GM18505 (cell line): Measurements from ENCODE around the gene RAB20.

Source experiments
- ATAC-seq: cut with Tn5 transposase; IDR thresholded peaks from one replicate; pipeline ENCODE4 v1.9.1; 2021; ENCODE audit not compliant: unreplicated experiment
- POLR2A ChIP-seq: IDR thresholded peaks from 4 replicates; pipeline ENCODE4 v1.6.1; 2011; ENCODE audit warnings: borderline replicate concordance; ENCODE audit not compliant: insufficient read depth, insufficient read length; ENCODE audit errors: extremely low read depth

The RAB20 gene

DNA sequence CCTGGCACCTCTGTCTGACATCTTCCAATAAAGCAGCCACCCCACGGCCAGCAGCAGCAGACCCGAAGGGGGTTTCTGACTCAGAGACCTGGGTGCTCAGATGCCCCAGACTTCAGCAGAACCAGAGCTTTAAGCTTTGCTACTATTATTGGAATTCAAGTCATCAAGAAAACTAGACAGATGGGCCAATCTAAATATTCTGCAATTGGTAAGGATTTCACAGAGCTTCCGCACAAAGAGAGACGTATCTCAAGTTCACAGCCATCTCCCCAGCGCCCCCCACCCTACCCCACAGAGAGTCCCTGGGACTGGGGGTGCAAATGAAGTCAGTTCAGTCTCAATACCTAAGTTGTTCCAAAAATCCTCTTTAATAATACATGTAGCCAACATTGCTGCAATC is 38.8 kb downstream of the RAB20 start:
- no peak for TF ChIP-seq POLR2A
- ATAC-seq = no peak

DNA sequence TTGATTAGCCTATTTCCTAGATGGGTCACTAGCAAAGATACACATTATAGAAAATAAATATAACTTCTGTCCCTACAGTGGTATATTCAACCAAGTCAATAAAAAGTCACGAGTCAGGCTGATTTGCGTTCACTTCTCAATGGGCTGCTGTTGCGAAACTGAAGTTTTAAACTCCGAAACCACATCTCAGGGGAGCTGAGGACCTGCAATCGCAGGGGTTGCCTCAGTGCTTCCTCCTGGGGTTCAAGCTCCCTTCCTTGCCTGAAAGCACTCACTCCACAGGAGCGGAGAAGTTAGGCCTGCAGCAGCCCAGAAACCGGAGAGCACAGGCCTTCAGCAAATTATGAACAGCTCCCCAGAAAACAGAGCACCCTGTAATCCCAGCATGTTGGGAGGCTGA is 39.6 kb downstream of the RAB20 start:
- no peak for TF ChIP-seq POLR2A
- ATAC-seq = no peak

DNA sequence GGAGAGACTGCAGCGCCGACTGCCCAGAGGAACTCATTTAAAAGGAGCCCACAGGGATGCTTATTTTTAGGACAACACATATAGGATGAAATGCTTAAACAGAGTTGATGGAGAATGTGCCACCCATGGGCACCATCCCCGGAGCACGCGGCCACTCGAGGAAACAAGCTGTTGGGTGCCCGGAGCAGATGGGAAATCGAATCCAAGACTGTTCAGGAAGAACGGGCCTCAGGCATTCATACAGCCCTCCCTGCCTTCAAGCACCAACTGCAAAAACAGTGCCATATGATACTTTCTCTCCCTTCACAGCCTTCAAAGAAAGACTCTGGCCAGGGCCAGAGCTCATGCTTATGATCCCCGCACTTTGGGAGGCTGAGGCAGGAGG is 40.2 kb downstream of the RAB20 start:
- no peak for ATAC-seq
- no peak for TF ChIP-seq POLR2A

DNA sequence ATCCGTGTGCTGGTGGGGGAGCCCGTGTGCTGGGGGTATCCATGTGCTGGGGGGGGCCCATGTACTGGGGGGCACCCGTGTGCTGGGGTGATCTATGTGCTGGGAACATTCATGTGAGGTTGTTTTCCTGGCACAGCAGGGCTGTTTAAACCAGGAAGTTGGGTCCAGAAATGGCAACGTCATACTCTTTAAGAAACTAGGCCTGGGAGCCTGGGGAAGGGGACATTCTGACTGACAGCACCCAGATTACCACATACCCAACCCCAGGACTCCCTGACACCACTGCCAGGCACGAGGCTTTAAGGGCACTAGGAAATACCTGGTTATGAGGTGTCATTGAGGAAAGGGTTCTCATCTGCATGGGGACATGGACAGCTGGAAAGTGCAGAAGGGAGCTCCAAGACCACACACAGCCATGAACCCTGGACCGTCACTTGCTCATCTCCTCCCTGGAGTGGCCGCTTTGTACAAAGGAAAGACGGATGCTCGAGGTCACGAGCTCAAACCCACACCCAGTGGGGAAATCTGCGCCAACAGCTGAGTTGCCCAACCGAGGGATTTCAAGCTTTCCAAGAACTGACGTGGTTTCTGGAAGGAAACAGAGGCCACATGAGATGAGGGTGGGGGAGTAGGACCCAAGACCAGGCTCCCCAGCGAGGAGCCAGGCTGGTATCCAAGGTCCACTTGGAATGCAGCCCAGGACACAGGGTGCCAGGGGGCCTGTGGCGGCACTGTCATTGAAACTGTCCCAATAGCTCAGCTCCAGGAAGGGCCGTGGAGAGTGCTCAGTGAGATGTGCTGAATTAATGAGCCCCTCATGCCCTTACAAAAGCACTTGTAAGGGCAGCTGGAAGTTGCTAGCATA is 40.9 kb downstream of the RAB20 start:
- ATAC-seq = no peak
- no peak for TF ChIP-seq POLR2A

DNA sequence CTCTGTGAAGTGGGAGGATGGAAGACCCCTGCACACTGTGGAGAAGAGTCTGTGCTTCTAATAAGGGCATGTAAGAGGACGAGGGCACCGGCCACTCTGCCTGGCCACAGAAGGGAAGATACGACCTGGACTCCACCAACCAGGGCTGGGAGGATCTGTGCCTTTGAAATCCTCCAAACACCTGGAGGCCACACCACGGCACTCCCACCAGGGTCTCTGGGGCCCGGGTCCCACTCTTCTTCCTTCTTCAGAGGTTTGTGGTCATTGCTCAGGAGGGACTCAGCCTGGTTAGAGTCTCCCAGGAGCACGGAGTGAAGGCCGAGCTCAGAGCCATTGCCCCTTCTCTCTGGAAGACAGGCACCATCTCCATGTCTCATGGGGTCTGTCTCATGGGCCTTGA is 42.0 kb downstream of the RAB20 start:
- no peak for TF ChIP-seq POLR2A
- ATAC-seq = no peak

DNA sequence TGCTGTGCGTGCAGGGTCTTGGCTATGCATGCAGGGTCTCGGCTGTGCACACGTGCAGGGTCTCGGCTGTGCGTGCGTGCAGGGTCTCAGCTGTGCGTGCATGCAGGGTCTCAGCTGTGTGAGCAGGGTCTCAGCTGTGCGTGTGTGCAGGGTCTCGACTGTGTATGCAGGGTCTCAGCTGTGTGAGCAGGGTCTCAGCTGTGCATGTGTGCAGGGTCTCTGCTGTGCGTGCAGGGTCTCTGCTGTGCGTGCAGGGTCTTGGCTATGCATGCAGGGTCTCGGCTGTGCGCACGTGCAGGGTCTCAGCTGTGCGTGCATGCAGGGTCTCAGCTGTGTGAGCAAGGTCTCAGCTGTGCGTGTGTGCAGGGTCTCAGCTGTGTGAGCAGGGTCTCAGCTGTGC is 42.5 kb downstream of the RAB20 start:
- TF ChIP-seq POLR2A = no peak
- ATAC-seq = no peak

DNA sequence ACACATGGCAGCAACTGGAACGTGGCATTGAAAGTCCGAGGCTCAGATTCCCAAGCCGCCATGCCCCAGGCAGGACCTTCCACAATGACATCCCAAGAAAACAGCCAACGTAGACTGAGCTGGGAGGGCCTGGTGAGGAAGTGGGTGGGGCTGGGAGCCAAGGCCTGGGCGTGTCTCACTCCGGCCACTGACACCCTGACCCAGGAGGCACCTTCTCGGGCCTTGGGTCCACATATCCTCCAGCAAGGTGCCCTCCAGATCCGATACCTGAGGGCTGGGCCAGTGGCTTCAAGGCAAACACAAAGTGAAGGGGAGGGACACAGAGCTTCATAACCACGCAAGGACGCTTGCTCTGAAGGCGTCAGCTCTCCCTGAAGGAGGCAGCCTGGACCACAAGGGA is 43.0 kb downstream of the RAB20 start:
- ATAC-seq = no peak
- no peak for TF ChIP-seq POLR2A

DNA sequence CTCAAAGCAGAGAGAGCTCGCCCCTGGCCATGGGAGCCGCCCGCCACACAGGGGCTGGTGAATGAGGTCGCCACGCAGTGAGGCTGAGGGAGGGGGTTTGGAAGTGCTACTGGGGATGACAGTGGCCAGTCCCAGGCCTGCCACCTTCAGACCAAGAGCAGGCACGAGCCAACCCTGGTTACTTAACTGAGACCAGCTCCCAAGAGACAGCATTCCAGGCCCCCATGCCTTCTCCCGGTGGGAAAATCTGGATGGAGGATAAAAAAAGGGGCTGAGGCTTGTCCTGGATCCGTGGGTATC is 43.3 kb downstream of the RAB20 start:
- ATAC-seq = no peak
- TF ChIP-seq POLR2A = no peak

DNA sequence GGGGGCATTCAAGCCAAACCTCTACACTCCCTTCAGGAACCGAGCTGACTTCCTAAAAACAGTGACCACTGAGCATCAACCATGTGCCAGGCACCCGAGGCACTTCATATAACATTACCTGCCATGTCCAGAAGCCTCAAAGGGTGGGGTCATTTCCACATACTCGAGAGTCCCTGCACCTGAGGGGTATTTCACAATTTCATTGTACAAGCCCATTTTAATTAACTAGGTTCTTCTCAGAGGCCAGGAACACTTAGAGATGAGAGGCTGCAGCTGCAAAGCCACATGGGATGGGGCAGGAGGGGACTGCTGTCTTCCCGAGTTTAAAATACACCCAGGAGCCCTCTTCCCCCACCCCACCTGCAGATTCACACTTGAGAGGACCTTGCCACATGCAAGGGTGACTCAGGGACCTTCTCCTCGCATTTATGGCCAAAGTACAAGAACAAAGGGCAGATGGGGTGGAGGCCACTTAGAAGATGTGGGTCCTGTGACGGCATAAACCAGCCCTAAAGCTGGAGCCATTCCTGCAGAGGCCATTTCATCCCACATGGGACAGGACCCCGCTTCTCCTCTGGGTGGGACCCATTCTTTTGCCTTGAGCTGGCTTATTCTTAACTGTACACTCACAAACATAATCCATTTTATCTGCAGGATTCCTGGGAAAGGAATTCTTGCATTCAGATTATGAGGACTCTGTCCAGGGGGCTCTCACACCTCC is 43.9 kb downstream of the RAB20 start:
- ATAC-seq = no peak
- no peak for TF ChIP-seq POLR2A

DNA sequence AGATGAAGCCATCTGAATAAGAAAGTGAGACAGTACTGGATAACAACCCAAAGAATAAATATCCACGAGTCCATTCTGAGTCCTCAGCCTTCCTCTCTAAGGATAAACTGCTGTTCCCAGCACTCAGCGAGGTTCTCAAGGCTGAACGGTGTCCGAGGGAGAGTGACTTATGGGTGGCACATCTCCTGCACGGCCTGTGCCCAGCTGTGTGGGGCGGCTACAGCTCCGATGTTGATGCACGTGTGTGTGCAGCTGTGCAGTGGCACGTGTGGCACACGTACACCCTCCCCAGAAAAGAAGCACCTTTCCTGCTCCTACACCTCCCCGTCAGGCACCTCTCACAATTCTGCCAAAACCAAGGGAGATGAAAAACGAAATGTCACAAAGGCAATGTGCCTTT is 45.0 kb downstream of the RAB20 start:
- ATAC-seq = no peak
- TF ChIP-seq POLR2A = no peak

DNA sequence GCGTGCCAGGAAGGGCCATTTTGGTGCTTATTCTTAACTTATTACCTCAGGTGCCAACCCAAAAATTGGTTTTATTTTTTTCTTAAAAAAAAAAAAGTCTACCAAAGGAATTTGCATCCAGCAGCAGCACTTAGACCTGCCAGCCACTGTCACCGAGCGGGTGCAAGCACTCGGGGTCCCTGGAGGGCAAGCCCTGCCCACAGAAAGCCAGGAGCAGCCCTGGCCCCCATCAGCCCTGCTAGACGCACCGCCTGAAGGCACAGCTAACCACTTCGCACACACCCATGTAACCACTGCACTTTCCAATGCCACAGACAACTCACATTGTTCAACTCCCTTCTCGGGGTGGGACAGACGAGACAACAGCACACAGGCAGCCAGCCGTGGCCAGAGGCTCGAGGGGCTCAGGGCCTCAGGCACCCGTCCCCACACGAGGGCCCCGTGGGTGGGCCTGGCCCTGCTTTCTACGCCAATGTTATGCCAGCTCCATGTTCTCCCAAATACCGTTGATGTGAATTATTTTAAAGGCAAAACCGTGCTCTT is 49.3 kb downstream of the RAB20 start:
- ATAC-seq = no peak
- no peak for TF ChIP-seq POLR2A

DNA sequence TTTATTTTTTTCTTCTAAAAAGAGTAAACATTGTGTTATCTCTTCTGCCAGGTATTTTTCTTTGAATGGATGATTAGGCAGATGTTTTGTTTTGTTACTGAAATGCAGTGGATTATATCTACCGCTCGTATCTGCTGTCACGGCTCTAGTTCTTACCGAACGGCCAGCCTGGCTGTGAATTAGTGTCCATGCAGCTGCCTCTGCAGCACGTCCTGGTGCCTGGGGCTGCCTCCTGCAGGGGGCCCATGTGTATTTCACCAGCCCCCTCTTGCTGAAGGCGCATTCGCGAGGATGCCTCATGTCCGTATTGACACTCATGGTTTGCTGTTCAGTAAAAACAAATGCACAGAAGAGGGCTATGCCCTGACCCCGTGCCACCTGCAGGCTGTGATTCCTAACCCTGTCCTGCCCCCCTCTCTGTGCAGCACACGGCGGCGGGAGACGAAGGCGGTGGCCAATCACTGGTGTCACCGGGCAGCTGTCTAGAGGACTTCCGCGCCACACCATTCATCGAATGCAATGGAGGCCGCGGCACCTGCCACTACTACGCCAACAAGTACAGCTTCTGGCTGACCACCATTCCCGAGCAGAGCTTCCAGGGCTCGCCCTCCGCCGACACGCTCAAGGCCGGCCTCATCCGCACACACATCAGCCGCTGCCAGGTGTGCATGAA is 49.9 kb downstream of the RAB20 start:
- no peak for ATAC-seq
- no peak for TF ChIP-seq POLR2A

DNA sequence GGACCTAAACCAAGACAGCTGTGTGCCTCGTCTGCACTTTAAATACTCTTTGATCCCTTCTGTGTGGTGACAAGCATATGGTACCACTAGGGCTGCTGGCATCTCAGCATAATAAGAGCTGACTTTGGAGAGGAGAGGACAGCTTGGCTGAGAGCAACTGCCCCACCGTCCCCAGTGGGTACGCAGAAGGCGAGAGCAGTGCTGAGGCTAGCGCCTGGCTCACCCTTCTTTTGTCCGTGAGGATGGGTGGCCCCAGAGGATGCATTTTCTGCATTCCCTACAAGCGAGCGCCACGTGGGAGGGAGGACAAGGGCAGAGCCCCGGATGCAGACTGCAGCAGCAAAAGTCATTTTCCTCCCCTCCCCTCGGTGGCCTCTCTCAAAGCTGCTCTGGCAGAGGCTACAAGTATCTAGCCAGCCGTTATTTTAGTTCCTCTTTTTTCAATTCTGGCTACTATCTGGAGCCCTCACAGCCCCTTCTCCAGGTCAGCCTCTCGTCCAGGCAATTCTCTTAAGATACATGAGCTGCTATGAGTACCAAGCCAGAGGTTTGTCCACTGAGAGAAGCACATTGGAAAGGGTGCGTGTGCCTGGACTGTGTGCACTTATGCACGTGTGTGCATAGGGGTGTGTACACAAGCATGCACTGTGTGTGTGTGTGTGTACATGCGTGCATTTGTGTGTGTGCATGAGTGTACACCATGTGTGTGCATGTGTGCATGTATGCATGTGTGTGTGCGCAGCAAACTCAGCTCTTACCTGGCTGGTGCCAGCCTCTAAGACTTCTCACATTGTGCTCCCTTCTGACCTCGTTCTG is 51.3 kb downstream of the RAB20 start:
- ATAC-seq = peak; percentile 76
- TF ChIP-seq POLR2A = no peak
